GM10266 (cell line): ENCODE measurements around the gene TUBGCP3.
"Not testable (repeated sequence)": the region's sequence is repeated elsewhere in the genome, so short reads cannot be mapped to it uniquely, and the experiment has no call there.

ENCODE experiments used
- DNase-seq: peaks from one replicate; pipeline ENCODE4 v3.0.0; 2012; ENCODE audit errors: extremely low spot score
- TF ChIP-seq, protein P1 (sequence below): IDR thresholded peaks from 2 replicates; pipeline ENCODE4 v1.5.1; 2012; ENCODE audit warnings: mild to moderate bottlenecking, low read depth; ENCODE audit not compliant: control insufficient read depth, insufficient read depth; ENCODE audit errors: missing control alignments

The TUBGCP3 gene

GRCh38 chr13:112486386-112487126, 101.4 kb downstream of the TUBGCP3 start:
- TF ChIP-seq, protein P1, sequence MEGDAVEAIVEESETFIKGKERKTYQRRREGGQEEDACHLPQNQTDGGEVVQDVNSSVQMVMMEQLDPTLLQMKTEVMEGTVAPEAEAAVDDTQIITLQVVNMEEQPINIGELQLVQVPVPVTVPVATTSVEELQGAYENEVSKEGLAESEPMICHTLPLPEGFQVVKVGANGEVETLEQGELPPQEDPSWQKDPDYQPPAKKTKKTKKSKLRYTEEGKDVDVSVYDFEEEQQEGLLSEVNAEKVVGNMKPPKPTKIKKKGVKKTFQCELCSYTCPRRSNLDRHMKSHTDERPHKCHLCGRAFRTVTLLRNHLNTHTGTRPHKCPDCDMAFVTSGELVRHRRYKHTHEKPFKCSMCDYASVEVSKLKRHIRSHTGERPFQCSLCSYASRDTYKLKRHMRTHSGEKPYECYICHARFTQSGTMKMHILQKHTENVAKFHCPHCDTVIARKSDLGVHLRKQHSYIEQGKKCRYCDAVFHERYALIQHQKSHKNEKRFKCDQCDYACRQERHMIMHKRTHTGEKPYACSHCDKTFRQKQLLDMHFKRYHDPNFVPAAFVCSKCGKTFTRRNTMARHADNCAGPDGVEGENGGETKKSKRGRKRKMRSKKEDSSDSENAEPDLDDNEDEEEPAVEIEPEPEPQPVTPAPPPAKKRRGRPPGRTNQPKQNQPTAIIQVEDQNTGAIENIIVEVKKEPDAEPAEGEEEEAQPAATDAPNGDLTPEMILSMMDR, result no peak
- DNase-seq, result no peak

- not testable (repeated sequence) for DNase-seq
Measured at GRCh38 chr13:112485814-112486213, 102.1 kb downstream of the TUBGCP3 start.

DNA sequence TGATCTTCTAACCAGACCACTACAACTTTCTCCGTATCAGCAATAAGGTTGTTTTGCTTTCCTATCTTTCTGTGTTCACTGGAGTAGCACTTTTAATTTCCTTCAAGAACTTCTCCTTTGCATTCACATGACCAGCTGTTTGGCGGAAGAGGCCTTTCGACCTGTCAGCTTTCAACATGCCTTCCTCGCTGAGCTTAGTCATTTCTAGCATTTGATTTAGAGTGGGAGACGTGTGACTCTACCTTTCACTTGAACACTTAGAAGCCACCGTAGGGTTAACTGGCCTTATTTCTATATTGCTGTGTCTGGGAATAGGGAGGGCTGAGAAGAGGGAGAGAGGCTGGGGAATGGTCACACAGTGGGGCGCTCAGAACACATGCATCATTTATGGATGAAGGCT, 104.7 kb downstream of the TUBGCP3 start:
- DNase-seq, result no peak
- TF ChIP-seq, protein P1, result no peak

DNA sequence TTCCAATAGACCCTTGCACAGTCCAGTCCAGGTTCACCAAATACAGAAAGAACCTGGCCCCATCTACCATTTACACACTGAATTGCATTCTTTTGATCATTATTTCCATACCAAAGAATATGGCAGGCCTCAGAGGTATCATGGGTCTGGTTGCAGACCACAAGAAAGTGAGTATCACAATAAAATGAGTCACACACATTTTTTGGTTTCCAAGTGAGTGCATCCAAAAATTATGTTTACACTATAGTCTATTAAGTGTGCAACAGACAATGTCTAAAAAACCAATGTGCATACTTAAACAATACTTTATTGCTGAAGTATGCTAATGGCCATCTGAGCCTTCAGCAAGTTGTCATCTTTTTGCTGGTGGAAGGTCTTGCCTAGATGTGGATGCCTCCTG, 106.5 kb downstream of the TUBGCP3 start:
- TF ChIP-seq, protein P1, result no peak

GRCh38 chr13:112479389-112479788, 108.6 kb downstream of the TUBGCP3 start:
- TF ChIP-seq, protein P1, result no peak

More for the DNA sequence above, 106.5 kb downstream of the TUBGCP3 start:
- no peak for DNase-seq

GRCh38 chr13:112477070-112477619, 110.8 kb downstream of the TUBGCP3 start:
- no peak for DNase-seq
- TF ChIP-seq, protein P1, result no peak

More at GRCh38 chr13:112479389-112479788, 108.6 kb downstream of the TUBGCP3 start:
- DNase-seq, result no peak

DNA sequence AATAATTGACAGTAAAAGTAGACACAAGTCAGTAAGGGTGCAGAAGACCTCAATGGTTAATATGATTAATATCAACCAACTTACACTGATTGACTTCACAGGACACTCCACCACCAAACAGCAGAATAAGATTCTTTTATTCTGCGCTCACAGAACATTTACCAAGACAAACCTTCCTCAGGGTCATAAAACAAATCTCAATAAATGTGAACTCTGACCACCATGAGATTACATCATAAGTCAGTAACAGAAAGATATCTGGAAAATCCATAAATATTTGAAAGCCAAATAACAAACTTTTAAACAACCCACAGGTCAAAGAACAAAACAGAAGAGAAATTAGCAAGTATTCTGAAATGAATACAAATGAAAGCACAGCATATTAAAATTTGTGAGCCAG, 112.1 kb downstream of the TUBGCP3 start:
- DNase-seq, result no peak
- TF ChIP-seq, protein P1, result no peak

- DNase-seq, result no peak
- TF ChIP-seq, protein P1, result no peak
Measured at GRCh38 chr13:112474869-112475268, 113.1 kb downstream of the TUBGCP3 start.
